ENCODE results near the gene CD44.

Gene CD44

DNA sequence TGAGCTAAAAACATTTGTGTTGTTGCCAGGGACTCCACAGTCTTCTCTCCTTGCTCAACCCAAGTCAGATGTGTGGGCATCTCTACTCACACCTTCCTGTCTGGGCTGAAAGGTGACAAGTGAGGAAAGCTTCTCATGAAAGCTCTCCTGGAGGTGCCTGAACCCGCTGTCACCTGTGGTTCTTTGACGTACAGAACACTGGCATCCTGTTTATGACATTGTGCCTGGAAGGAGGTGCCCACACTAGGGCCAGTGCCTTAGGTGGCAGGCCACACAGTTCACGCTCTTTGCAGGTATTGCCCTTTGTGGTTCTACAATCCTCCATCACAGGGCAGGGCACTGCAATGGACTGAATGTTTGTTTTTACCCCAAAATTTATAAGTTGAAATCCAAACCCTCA is 108.5 kb downstream of the CD44 start:
- Histone ChIP-seq H3F3A (ENCODE audit: insufficient read depth, low read length) (no peaks in the 10 kb centered on the region), H3K4me2 (ENCODE audit: low read length) (no peak overlapping the region), H3K9ac (ENCODE audit: low read length) (no peak overlapping the region), H4K20me1 (ENCODE audit: insufficient read depth, low read length) (no peaks in the 10 kb centered on the region), H3K79me2 (ENCODE audit: insufficient read depth, low read length) (no peaks in the 10 kb centered on the region), H3K27me3 (ENCODE audit: insufficient read depth, low read length) (no peaks in the 10 kb centered on the region), H3K27ac (ENCODE audit: low read depth, low read length, poor library complexity, severe bottlenecking) (no peak overlapping the region), H3K36me3 (ENCODE audit: insufficient read depth, low read length) (no peaks in the 10 kb centered on the region), H3K4me3 (ENCODE audit: low read depth, low read length, poor library complexity, severe bottlenecking) (no peak overlapping the region), H2AFZ (ENCODE audit: low read length) (no peak overlapping the region), H3K9me2 (ENCODE audit: low read depth, low read length) (no peaks in the 10 kb centered on the region), H3K9me3 (ENCODE audit: low read length) (no peaks in the 10 kb centered on the region), H3K4me1 (ENCODE audit: insufficient read depth, low read length, severe bottlenecking) (no peaks in the 10 kb centered on the region)
- no peak for TF ChIP-seq EZH2 (IDR thresholded peaks at IDR 0.05; ENCODE audit: borderline replicate concordance, low read length)
- TF ChIP-seq, protein P1, sequence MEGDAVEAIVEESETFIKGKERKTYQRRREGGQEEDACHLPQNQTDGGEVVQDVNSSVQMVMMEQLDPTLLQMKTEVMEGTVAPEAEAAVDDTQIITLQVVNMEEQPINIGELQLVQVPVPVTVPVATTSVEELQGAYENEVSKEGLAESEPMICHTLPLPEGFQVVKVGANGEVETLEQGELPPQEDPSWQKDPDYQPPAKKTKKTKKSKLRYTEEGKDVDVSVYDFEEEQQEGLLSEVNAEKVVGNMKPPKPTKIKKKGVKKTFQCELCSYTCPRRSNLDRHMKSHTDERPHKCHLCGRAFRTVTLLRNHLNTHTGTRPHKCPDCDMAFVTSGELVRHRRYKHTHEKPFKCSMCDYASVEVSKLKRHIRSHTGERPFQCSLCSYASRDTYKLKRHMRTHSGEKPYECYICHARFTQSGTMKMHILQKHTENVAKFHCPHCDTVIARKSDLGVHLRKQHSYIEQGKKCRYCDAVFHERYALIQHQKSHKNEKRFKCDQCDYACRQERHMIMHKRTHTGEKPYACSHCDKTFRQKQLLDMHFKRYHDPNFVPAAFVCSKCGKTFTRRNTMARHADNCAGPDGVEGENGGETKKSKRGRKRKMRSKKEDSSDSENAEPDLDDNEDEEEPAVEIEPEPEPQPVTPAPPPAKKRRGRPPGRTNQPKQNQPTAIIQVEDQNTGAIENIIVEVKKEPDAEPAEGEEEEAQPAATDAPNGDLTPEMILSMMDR (IDR thresholded peaks at IDR 0.05; ENCODE audit: low read length) = no peak

DNA sequence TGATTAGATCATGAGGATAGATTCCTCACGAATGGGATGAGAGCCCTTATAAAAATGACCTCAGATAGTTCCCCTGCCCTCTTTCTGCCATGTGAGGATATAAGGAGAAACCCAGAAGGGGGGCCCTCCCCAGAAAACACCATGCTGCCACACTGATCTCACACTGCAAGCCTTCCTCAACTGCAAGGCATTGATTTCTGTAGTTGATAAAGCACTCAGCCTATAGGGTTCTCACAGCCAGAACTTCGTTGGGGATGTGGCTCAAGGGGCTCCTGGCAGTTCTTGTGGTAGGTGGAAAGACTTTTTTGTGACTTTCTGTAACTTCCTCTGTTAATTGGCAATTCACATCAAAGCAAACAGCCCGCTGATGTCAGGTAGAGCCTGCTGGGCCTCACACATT is 108.9 kb downstream of the CD44 start:
- H3K36me3 ChIP-seq (ENCODE audit: insufficient read depth, low read length) = no peaks in the 10 kb centered on the region
- H3K79me2 ChIP-seq (ENCODE audit: insufficient read depth, low read length) = no peaks in the 10 kb centered on the region
- no peaks in the 10 kb centered on the region for H3K9me2 ChIP-seq (ENCODE audit: low read depth, low read length)
- no peaks in the 10 kb centered on the region for H4K20me1 ChIP-seq (ENCODE audit: insufficient read depth, low read length)
- H3F3A ChIP-seq (ENCODE audit: insufficient read depth, low read length) = no peaks in the 10 kb centered on the region
- H3K27ac ChIP-seq (ENCODE audit: low read depth, low read length, poor library complexity, severe bottlenecking) = no peak overlapping the region
- no peaks in the 10 kb centered on the region for H3K4me1 ChIP-seq (ENCODE audit: insufficient read depth, low read length, severe bottlenecking)
- no peak overlapping the region for H3K4me2 ChIP-seq (ENCODE audit: low read length)
- H3K9ac ChIP-seq (ENCODE audit: low read length) = no peak overlapping the region
- no peaks in the 10 kb centered on the region for H3K27me3 ChIP-seq (ENCODE audit: insufficient read depth, low read length)
- no peaks in the 10 kb centered on the region for H3K9me3 ChIP-seq (ENCODE audit: low read length)
- H2AFZ ChIP-seq (ENCODE audit: low read length) = no peak overlapping the region
- TF ChIP-seq, protein P1 (IDR thresholded peaks at IDR 0.05; ENCODE audit: low read length) = no peak
- TF ChIP-seq EZH2 (IDR thresholded peaks at IDR 0.05; ENCODE audit: borderline replicate concordance, low read length) = no peak
- no peak overlapping the region for H3K4me3 ChIP-seq (ENCODE audit: low read depth, low read length, poor library complexity, severe bottlenecking)

DNA sequence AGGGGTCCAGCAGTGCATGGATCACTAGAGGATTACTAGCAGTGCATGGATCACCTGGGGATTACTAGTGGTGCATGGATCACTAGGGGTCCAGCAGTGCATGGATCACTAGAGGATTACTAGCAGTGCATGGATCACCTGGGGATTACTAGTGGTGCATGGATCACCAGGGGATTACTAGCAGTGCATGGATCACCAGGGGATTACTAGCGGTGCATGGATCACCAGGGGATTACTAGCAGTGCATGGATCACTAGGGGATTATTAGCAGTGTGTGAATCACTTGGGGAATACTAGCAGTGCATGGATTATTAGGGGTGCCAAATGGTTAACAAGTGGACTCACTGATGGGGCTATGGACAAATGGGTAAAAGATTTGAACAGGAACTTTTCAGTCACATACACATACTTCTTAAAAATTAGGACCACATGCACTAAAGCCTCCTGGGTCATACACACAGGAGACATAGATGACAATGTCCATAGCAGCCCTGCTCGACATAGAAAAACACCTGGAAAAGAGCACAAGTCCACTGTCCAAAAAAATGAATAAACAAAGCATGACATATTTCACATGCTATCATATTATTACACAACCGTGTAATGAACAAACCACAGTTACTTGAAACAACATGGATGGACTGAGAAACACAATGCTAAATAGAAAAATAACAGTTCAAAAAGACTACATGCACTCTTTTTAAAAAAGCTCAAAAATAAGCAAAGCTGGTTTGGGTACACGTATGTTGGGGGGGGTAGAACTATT is 109.8 kb downstream of the CD44 start:
- no peak overlapping the region for H2AFZ ChIP-seq (ENCODE audit: low read length)
- no peaks in the 10 kb centered on the region for H3K27me3 ChIP-seq (ENCODE audit: insufficient read depth, low read length)
- H3K79me2 ChIP-seq (ENCODE audit: insufficient read depth, low read length) = no peaks in the 10 kb centered on the region
- no peaks in the 10 kb centered on the region for H3K36me3 ChIP-seq (ENCODE audit: insufficient read depth, low read length)
- no peaks in the 10 kb centered on the region for H4K20me1 ChIP-seq (ENCODE audit: insufficient read depth, low read length)
- no peak for TF ChIP-seq EZH2 (IDR thresholded peaks at IDR 0.05; ENCODE audit: borderline replicate concordance, low read length)
- TF ChIP-seq, protein P1 (IDR thresholded peaks at IDR 0.05; ENCODE audit: low read length) = no peak
- H3F3A ChIP-seq (ENCODE audit: insufficient read depth, low read length) = no peaks in the 10 kb centered on the region
- H3K9me3 ChIP-seq (ENCODE audit: low read length) = no peaks in the 10 kb centered on the region
- H3K4me3 ChIP-seq (ENCODE audit: low read depth, low read length, poor library complexity, severe bottlenecking) = no peak overlapping the region
- no peaks in the 10 kb centered on the region for H3K9me2 ChIP-seq (ENCODE audit: low read depth, low read length)
- no peak overlapping the region for H3K9ac ChIP-seq (ENCODE audit: low read length)
- H3K4me2 ChIP-seq (ENCODE audit: low read length) = no peak overlapping the region
- H3K27ac ChIP-seq (ENCODE audit: low read depth, low read length, poor library complexity, severe bottlenecking) = no peak overlapping the region
- H3K4me1 ChIP-seq (ENCODE audit: insufficient read depth, low read length, severe bottlenecking) = no peaks in the 10 kb centered on the region
